Endothelial cell of umbilical vein (primary cell): ENCODE data around the gene QRFP. TPM values are rescaled to one million over a fixed set of nuclear protein-coding genes. Genes with fewer than 3 reads are reported as not detected.

Experiments
- BruUV-seq: library from RNA; stranded (reverse); fragments of 400-500 nt; replicated peaks from 2 replicates; lab custom pipeline; 2021; lab: Mats Ljungman, UMichigan
- CTCF ChIA-PET: fragments of 300-600, 350-600 bp; sonication (Branson Sonifier 250); formaldehyde crosslinking; loops from one replicate; lab custom pipeline; 2021; ENCODE audit warnings: antibody characterized with exemption, inconsistent platforms; lab: Charles Lee
- POLR2A ChIA-PET: fragments of 300-600, 350-600 bp; sonication (Branson Sonifier 250); formaldehyde crosslinking; loops from one replicate; lab custom pipeline; 2021; ENCODE audit warnings: antibody characterized with exemption, inconsistent platforms; lab: Charles Lee
- DNase-seq: peaks from one replicate; pipeline ENCODE4 v3.0.0-alpha.2; 2011; ENCODE audit warnings: low read depth, low spot score
- FAIRE-seq: peaks from 2 replicates; lab custom pipeline; 2011; peaks lifted over from hg19 to GRCh38; lab: Jason Lieb, UNC
- H2AFZ ChIP-seq: 2 replicates; pipeline ENCODE4 v1.6.0; 2012; ENCODE audit warnings: low read depth, low read length, control low read depth, inconsistent platforms
- H3K27ac ChIP-seq: 2 replicates; pipeline ENCODE4 v1.5.1; 2011; ENCODE audit warnings: low read depth, mild to moderate bottlenecking, control low read depth, low read length, moderate library complexity; ENCODE audit not compliant: insufficient read depth
- H3K27me3 ChIP-seq, 2 experiments: 2 replicates each; pipeline versions ENCODE4 v1.6.0 to v1.6.1; 2011; ENCODE audit warnings: low read length in 2 of 2, mixed read lengths in 1 of 2; ENCODE audit not compliant: control insufficient read depth in 2 of 2, insufficient read depth in 2 of 2
- H3K36me3 ChIP-seq, 2 experiments: 2 replicates in 1 of 2; 3 replicates in 1 of 2; pipeline ENCODE4 v1.5.1; 2011; ENCODE audit warnings: low read length in 2 of 2, mild to moderate bottlenecking in 1 of 2, moderate library complexity in 1 of 2; ENCODE audit not compliant: control insufficient read depth in 2 of 2, insufficient read depth in 2 of 2; ENCODE audit errors: extremely low read depth in 1 of 2
- H3K4me1 ChIP-seq: 3 replicates; pipeline ENCODE4 v1.5.1; 2011; ENCODE audit warnings: mild to moderate bottlenecking, low read length; ENCODE audit not compliant: control insufficient read depth, insufficient read depth; ENCODE audit errors: extremely low read depth
- H3K4me2 ChIP-seq: 2 replicates; pipeline ENCODE4 v1.6.1; 2011; ENCODE audit warnings: low read length, control low read depth, mixed read lengths; ENCODE audit not compliant: insufficient read depth
- H3K4me3 ChIP-seq, 3 experiments: fragments of 200-600 bp in 1 of 3; sonication (generic), shearing (Covaris generic) in 1 of 3; replicated peaks in 1 of 3; 2 replicates each; pipeline ENCODE4 v1.5.1; 2011 to 2016; ENCODE audit warnings: control low read depth in 3 of 3, low read length in 3 of 3, mild to moderate bottlenecking in 2 of 3, inconsistent platforms in 1 of 3, low read depth in 1 of 3, moderate library complexity in 1 of 3; ENCODE audit not compliant: insufficient read depth in 1 of 3
- H3K79me2 ChIP-seq: 2 replicates; pipeline ENCODE4 v1.6.0; 2012; ENCODE audit warnings: low read length, inconsistent platforms; ENCODE audit not compliant: control insufficient read depth, insufficient read depth
- H3K9ac ChIP-seq: replicated peaks from 2 replicates; pipeline ENCODE3; 2011; ENCODE audit warnings: low read length, control low read depth; ENCODE audit not compliant: insufficient read depth; ENCODE audit errors: extremely low read depth
- H3K9me1 ChIP-seq: replicated peaks from 3 replicates; pipeline ENCODE4 v1.6.0; 2011; ENCODE audit warnings: mild to moderate bottlenecking, low read length; ENCODE audit not compliant: control insufficient read depth, insufficient read depth; ENCODE audit errors: extremely low read depth
- H3K9me3 ChIP-seq: replicated peaks from 2 replicates; pipeline ENCODE4 v1.5.1; 2012; ENCODE audit warnings: low read length, inconsistent platforms; ENCODE audit not compliant: control insufficient read depth, insufficient read depth
- H4K20me1 ChIP-seq: replicated peaks from 2 replicates; pipeline ENCODE3; 2011; ENCODE audit warnings: mild to moderate bottlenecking, low read length; ENCODE audit not compliant: control insufficient read depth, insufficient read depth; ENCODE audit errors: extremely low read depth
- EZH2 ChIP-seq: IDR thresholded peaks from 2 replicates; pipeline ENCODE4 v1.6.1; 2012; ENCODE audit warnings: borderline replicate concordance, low read depth, mild to moderate bottlenecking, moderate library complexity, low read length, inconsistent platforms; ENCODE audit not compliant: severe bottlenecking
- FOS ChIP-seq: IDR thresholded peaks from 2 replicates; pipeline ENCODE4 v1.6.1; 2011; ENCODE audit warnings: mild to moderate bottlenecking, low read length, moderate library complexity, borderline replicate concordance; ENCODE audit not compliant: insufficient read depth
- GATA2 ChIP-seq: IDR thresholded peaks from 2 replicates; pipeline ENCODE4 v1.7.0; 2011; ENCODE audit warnings: low read depth, mild to moderate bottlenecking, moderate library complexity, mixed read lengths, low read length; ENCODE audit not compliant: insufficient read length, insufficient read depth
- JUN ChIP-seq: IDR thresholded peaks from 2 replicates; pipeline ENCODE4 v1.6.1; 2011; ENCODE audit warnings: borderline replicate concordance, low read depth; ENCODE audit not compliant: insufficient read length, insufficient read depth
- MAX ChIP-seq: IDR thresholded peaks from 2 replicates; pipeline ENCODE4 v1.6.1; 2011; ENCODE audit not compliant: insufficient read depth, insufficient read length
- MYC ChIP-seq: IDR thresholded peaks from one replicate; pipeline ENCODE4 v1.6.1; 2011; ENCODE audit warnings: mild to moderate bottlenecking, low read depth, low read length
- POLR2A ChIP-seq: IDR thresholded peaks from 2 replicates; pipeline ENCODE4 v1.6.1; 2012; ENCODE audit warnings: low read depth, mild to moderate bottlenecking, control low read depth, low read length
- POLR2AphosphoS5 ChIP-seq: IDR thresholded peaks from 2 replicates; pipeline ENCODE4 v1.6.1; 2012; ENCODE audit warnings: low read depth, mild to moderate bottlenecking, control low read depth, low read length, moderate library complexity; ENCODE audit not compliant: insufficient read depth
- dilution Hi-C: fragments of 300-500 bp; cut with MboI; formaldehyde crosslinking; loops from one replicate; pipeline ENCODE4 v1.15.0; 2019; ENCODE audit warnings: low sequenced_read_pairs; ENCODE audit not compliant: extremely low pct_ligation_motif_present
- intact Hi-C: fragments of 100-400 bp; cut with micrococcal nuclease; formaldehyde crosslinking; loops from one replicate; pipeline ENCODE4 v1.10.0; 2022
- polyA plus RNA-seq, 4 experiments: library from polyadenylated mRNA; depleted of rRNA in 3 of 4; stranded (reverse) in 3 of 4; unstranded in 1 of 4; fragments of >200 nt; gene quantifications; 2 replicates each; pipeline versions ENCODE4 v1.2.1 to v1.2.3, GENCODE V29; 2011 to 2012; ENCODE audit warnings: missing spikeins in 1 of 4
- total RNA-seq: library from RNA; stranded (reverse); gene quantifications from 2 replicates; pipeline ENCODE4 v1.2.3, GENCODE V29; 2021
- TF ChIP-seq, protein P1 (sequence below), 2 donors: IDR thresholded peaks; 1 replicate in 1 of 2; 2 replicates in 1 of 2; pipeline ENCODE4 v1.5.1; 2011; ENCODE audit warnings: low read length in 2 of 2, mild to moderate bottlenecking in 2 of 2, moderate library complexity in 2 of 2, control low read depth in 1 of 2, inconsistent platforms in 1 of 2, low read depth in 1 of 2; ENCODE audit not compliant: insufficient read depth in 1 of 2; ENCODE audit errors: extremely low read depth in 1 of 2

QRFP gene
- total and polyA plus RNA-seq, 2 donors (not counting 3 experiments of a cell fraction or from before 2014, with no cell fraction given), result not detected

DNA sequence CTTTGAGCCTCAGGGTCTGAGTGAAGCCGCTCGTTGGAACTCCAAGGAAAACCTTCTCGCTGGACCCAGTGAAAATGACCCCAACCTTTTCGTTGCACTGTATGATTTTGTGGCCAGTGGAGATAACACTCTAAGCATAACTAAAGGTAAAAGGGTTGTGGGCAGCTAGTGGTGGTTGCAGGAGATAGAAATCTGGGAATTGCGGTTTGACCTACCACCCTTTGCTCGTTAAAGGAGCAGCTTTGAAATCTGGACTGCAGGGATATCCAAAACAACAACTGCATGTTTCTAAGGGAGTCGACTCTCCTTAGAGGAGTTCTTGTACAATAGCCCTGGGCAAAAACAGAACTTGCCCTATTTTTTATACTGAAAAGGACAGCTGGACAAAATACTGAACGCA lies 42.5 kb downstream of the QRFP start:
- ChIA-PET POLR2A (no interaction called here), CTCF (interaction anchor here (0.9 to 1.7 kb wide), 4 partner anchors 9 to 153 kb away, joined by 3 to 4 read pairs (median 3); no protein-coding TSS in a partner anchor)
- Histone ChIP-seq H3K9me1 (no peaks in the 10 kb centered on the region), H3K27ac (no peak overlapping the region), H3K36me3 (peaks cover 15 to 17% of the 10 kb centered on the region in 2 experiments), H3K9ac (no peak overlapping the region), H2AFZ (no peak overlapping the region), H3K9me3 (no peaks in the 10 kb centered on the region), H3K4me2 (no peak overlapping the region), H3K4me1 (peaks cover 20% of the 10 kb centered on the region), H3K79me2 (peaks cover 94% of the 10 kb centered on the region), H4K20me1 (no peaks in the 10 kb centered on the region), H3K4me3 (no peak overlapping the region), H3K27me3 (no peaks in the 10 kb centered on the region)
- dilution Hi-C loops (loop anchor here (25.0 kb wide), 1 partner anchor 167 kb away; the partner anchor contains the start of gene EXOSC2), intact Hi-C loops (no loop called here)
- BruUV-seq, result no TSS peak
- TF ChIP-seq EZH2, result no peak
- no peak for TF ChIP-seq POLR2A
- no peak for TF ChIP-seq JUN
- no peak for TF ChIP-seq FOS
- no peak for TF ChIP-seq MYC
- TF ChIP-seq GATA2, result no peak
- no peak for TF ChIP-seq POLR2AphosphoS5
- no peak for TF ChIP-seq MAX
- TF ChIP-seq, protein P1, sequence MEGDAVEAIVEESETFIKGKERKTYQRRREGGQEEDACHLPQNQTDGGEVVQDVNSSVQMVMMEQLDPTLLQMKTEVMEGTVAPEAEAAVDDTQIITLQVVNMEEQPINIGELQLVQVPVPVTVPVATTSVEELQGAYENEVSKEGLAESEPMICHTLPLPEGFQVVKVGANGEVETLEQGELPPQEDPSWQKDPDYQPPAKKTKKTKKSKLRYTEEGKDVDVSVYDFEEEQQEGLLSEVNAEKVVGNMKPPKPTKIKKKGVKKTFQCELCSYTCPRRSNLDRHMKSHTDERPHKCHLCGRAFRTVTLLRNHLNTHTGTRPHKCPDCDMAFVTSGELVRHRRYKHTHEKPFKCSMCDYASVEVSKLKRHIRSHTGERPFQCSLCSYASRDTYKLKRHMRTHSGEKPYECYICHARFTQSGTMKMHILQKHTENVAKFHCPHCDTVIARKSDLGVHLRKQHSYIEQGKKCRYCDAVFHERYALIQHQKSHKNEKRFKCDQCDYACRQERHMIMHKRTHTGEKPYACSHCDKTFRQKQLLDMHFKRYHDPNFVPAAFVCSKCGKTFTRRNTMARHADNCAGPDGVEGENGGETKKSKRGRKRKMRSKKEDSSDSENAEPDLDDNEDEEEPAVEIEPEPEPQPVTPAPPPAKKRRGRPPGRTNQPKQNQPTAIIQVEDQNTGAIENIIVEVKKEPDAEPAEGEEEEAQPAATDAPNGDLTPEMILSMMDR (IDR thresholded peaks at IDR 0.05; ENCODE audit: extremely low read depth in 1 of 2, insufficient read depth in 1 of 2, low read depth in 1 of 2, low read length in 2 of 2), result no peak
- FAIRE-seq, result no peak
- DNase-seq, result no peak
